Measurements from ENCODE around the gene VTI1A.

The VTI1A gene

GRCh38 chr10:112844681-112845544 is 397.9 kb downstream of the VTI1A start:
- Histone ChIP-seq H3K9me3 (peaks cover 47% of the 10 kb centered on the region), H4K20me1 (0 out of 2 replicates have a peak, but pooled peaks cover 8% of the 10 kb centered on the region), H3K4me1 (peaks cover 28% of the 10 kb centered on the region), H3K27me3 (no peaks in the 10 kb centered on the region), H3K27ac (no peak overlapping the region), H3K4me3 (no peak overlapping the region), H3K36me3 (0 out of 2 replicates have a peak, but pooled peaks cover 9% of the 10 kb centered on the region), H3K9ac (no peak overlapping the region), H3K4me2 (no peak overlapping the region)
- TF ChIP-seq Cebpa-rat (IDR thresholded peaks at IDR 0.05): no peak

DNA sequence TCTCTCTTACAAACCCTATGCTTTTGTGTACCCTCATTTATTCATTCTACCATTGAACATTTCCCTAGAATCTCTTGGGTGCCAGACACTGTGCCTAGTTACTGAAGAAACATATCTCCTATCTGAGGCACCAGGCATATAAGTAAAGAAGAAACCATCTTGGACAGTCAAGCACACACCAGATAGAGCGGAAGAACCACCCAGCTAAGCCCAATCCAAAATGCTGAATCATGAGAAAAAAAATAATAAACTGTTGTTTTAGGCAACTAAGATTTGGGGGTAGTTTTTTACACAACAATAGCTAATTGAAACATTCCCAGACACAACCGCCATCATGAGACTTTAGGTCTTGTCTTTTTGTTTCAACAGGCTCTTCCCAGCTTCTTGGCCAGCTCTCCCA is 400.8 kb downstream of the VTI1A start:
- no peak overlapping the region for H3K9ac ChIP-seq
- no peak overlapping the region for H3K4me3 ChIP-seq
- no peak overlapping the region for H3K27ac ChIP-seq
- no peak for TF ChIP-seq Cebpa-rat (IDR thresholded peaks at IDR 0.05)
- H3K4me1 ChIP-seq: peaks cover 19% of the 10 kb centered on the region
- H3K9me3 ChIP-seq: peaks cover 38% of the 10 kb centered on the region
- H3K4me2 ChIP-seq: no peak overlapping the region
- H3K36me3 ChIP-seq: 0 out of 2 replicates have a peak, but pooled peaks cover 9% of the 10 kb centered on the region
- 0 out of 2 replicates have a peak, but pooled peaks cover under 1% of the 10 kb centered on the region for H4K20me1 ChIP-seq
- no peaks in the 10 kb centered on the region for H3K27me3 ChIP-seq

- H3K9ac ChIP-seq: no peak overlapping the region
- H3K4me3 ChIP-seq: no peak overlapping the region
- no peak for TF ChIP-seq Cebpa-rat (IDR thresholded peaks at IDR 0.05)
- H4K20me1 ChIP-seq: no peaks in the 10 kb centered on the region
- H3K4me1 ChIP-seq: peaks cover 17% of the 10 kb centered on the region
- H3K9me3 ChIP-seq: peaks cover 38% of the 10 kb centered on the region
- H3K27me3 ChIP-seq: no peaks in the 10 kb centered on the region
- no peak overlapping the region for H3K27ac ChIP-seq
- no peak overlapping the region for H3K4me2 ChIP-seq
- 0 out of 2 replicates have a peak, but pooled peaks cover 9% of the 10 kb centered on the region for H3K36me3 ChIP-seq
Observed at GRCh38 chr10:112848228-112848627, 401.2 kb downstream of the VTI1A start.

DNA sequence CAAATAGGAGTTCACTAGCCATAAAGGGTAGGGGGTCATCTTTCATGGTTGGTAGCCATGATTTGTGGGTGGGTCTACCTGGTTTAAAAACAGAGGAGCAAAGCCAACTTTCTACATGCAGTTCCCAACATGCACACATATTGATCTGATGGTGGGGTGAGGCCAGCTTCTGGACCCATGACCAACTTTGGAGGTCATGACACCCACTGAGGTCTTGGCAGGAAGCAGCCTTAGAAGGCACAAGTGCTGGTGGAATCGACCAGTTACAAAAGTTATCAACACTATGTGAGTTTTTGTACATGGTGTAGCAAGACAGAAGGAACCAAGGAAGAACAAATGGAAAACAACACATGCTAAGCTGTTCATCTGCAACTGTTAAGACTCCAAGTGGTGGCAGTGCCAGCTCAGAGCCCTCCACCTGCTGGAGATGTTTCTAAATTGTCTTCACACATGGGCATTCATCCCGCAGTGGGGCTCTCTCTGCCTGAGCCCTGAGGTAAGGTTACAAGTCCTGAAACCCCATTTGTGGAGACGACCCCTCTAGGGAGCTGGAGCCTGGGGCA is 401.9 kb downstream of the VTI1A start:
- no peak overlapping the region for H3K27ac ChIP-seq
- H3K4me2 ChIP-seq: no peak overlapping the region
- 0 out of 2 replicates have a peak, but pooled peaks cover 9% of the 10 kb centered on the region for H3K36me3 ChIP-seq
- H3K9ac ChIP-seq: no peak overlapping the region
- H3K27me3 ChIP-seq: no peaks in the 10 kb centered on the region
- H3K4me1 ChIP-seq: peaks cover 17% of the 10 kb centered on the region
- no peaks in the 10 kb centered on the region for H4K20me1 ChIP-seq
- H3K4me3 ChIP-seq: no peak overlapping the region
- peaks cover 38% of the 10 kb centered on the region for H3K9me3 ChIP-seq
- no peak for TF ChIP-seq Cebpa-rat (IDR thresholded peaks at IDR 0.05)

DNA sequence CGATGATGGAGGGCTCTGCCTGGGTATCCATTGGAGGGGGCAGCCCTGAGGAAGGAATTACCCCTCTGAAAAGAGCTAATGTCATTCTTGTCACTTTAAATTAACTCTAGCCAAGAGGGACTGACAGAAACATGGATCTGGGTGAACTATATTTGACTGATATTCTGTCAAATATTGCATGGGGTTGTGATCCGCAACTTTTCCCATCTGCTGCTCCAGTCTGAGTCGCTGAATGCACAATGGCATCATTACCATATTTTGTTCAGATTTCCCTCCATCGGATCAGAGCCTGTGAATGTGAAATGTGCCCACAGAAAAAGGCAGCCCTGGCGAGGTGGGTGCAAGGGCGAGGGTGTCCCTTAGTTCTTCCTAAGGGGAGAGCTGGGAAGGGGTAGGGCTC is 402.5 kb downstream of the VTI1A start:
- H4K20me1 ChIP-seq: no peaks in the 10 kb centered on the region
- TF ChIP-seq Cebpa-rat (IDR thresholded peaks at IDR 0.05): no peak
- H3K4me3 ChIP-seq: no peak overlapping the region
- no peak overlapping the region for H3K9ac ChIP-seq
- 0 out of 2 replicates have a peak, but pooled peaks cover 9% of the 10 kb centered on the region for H3K36me3 ChIP-seq
- H3K27me3 ChIP-seq: no peaks in the 10 kb centered on the region
- no peak overlapping the region for H3K27ac ChIP-seq
- peaks cover 23% of the 10 kb centered on the region for H3K4me1 ChIP-seq
- H3K4me2 ChIP-seq: no peak overlapping the region
- H3K9me3 ChIP-seq: peaks cover 40% of the 10 kb centered on the region

DNA sequence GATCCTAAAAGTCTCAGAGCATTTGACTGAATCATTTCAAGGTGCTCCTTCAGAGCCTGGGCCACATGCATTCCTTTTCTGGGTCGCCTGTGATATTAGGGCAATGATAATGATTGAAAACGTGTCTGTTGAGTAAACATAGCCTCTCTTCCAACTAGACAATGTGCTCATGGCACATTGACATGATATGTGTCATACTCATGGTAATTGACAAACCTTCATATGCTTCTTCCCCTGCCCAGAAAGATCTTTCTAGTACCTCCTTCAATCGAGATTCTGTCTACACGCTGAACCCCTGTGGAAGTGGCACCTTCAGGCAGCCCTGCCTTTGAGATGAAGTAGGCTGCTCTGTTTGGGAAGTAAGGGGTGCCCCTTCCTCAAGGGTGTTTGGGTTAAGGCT is 404.2 kb downstream of the VTI1A start:
- H3K4me2 ChIP-seq: no peak overlapping the region
- no peaks in the 10 kb centered on the region for H4K20me1 ChIP-seq
- no peaks in the 10 kb centered on the region for H3K27me3 ChIP-seq
- no peak overlapping the region for H3K9ac ChIP-seq
- H3K36me3 ChIP-seq: 0 out of 2 replicates have a peak, but pooled peaks cover 9% of the 10 kb centered on the region
- H3K4me1 ChIP-seq: peaks cover 26% of the 10 kb centered on the region
- no peak overlapping the region for H3K4me3 ChIP-seq
- no peak for TF ChIP-seq Cebpa-rat (IDR thresholded peaks at IDR 0.05)
- peaks cover 42% of the 10 kb centered on the region for H3K9me3 ChIP-seq
- no peak overlapping the region for H3K27ac ChIP-seq

- H3K9ac ChIP-seq: no peak overlapping the region
- H3K4me2 ChIP-seq: peak overlapping the region; percentile 29; the same call in 1 of the 2 replicates
- TF ChIP-seq Cebpa-rat (IDR thresholded peaks at IDR 0.05): no peak
Observed at GRCh38 chr10:112851588-112852211, 404.7 kb downstream of the VTI1A start.

GRCh38 chr10:112852306-112852705 is 405.3 kb downstream of the VTI1A start:
- Histone ChIP-seq H3K9me3 (peaks cover 43% of the 10 kb centered on the region), H3K4me2 (peak overlapping the region; percentile 29; the same call in 1 of the 2 replicates), H3K27me3 (no peaks in the 10 kb centered on the region), H3K27ac (no peak overlapping the region), H3K4me3 (no peak overlapping the region), H3K4me1 (peaks cover 33% of the 10 kb centered on the region), H3K9ac (no peak overlapping the region), H4K20me1 (no peaks in the 10 kb centered on the region), H3K36me3 (0 out of 2 replicates have a peak, but pooled peaks cover 8% of the 10 kb centered on the region)
- no peak for TF ChIP-seq Cebpa-rat (IDR thresholded peaks at IDR 0.05)

More at GRCh38 chr10:112851588-112852211, 404.7 kb downstream of the VTI1A start:
- Histone ChIP-seq H3K4me1 (peaks cover 27% of the 10 kb centered on the region), H3K36me3 (0 out of 2 replicates have a peak, but pooled peaks cover 9% of the 10 kb centered on the region), H3K27me3 (no peaks in the 10 kb centered on the region), H4K20me1 (no peaks in the 10 kb centered on the region), H3K4me3 (no peak overlapping the region), H3K27ac (no peak overlapping the region), H3K9me3 (peaks cover 43% of the 10 kb centered on the region)

DNA sequence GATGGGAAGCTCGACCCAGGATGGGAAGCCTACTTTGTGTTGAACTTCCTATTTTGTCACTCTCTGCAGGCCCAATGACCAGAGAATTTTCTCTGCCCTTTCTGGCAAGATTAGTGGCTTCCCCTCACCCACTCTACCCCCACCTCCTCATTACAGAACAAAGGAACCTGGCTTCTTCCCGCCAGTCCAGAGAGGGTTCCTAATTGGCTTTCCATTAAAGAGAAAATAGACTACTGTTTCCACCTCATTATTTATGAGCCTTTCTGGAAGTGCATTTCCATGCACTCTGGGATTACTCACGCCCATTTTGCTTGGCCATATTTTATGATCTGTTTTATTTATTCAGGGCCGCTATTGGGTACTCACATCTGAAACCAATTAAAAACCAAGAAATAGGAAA is 408.1 kb downstream of the VTI1A start:
- no peak for TF ChIP-seq Cebpa-rat (IDR thresholded peaks at IDR 0.05)
- Histone ChIP-seq H3K36me3 (no peaks in the 10 kb centered on the region), H4K20me1 (no peaks in the 10 kb centered on the region), H3K27me3 (no peaks in the 10 kb centered on the region), H3K4me2 (no peak overlapping the region), H3K4me1 (peaks cover 38% of the 10 kb centered on the region), H3K4me3 (no peak overlapping the region), H3K9ac (no peak overlapping the region), H3K27ac (no peak overlapping the region), H3K9me3 (peaks cover 46% of the 10 kb centered on the region)
